Measurements from ENCODE around the gene SHISA9.

SHISA9 gene

GRCh38 chr16:13013043-13013442, 111.6 kb downstream of the SHISA9 start:
- no peak for TF ChIP-seq CTCF (IDR thresholded peaks at IDR 0.05; ENCODE audit: extremely low read depth, missing control alignments)
- no peak for DNase-seq (ENCODE audit: low spot score)

GRCh38 chr16:13014476-13014875, 113.1 kb downstream of the SHISA9 start:
- no peak for TF ChIP-seq CTCF (IDR thresholded peaks at IDR 0.05; ENCODE audit: extremely low read depth, missing control alignments)
- DNase-seq (ENCODE audit: low spot score): no peak

GRCh38 chr16:13018026-13018425, 116.6 kb downstream of the SHISA9 start:
- TF ChIP-seq CTCF (IDR thresholded peaks at IDR 0.05; ENCODE audit: extremely low read depth, missing control alignments): no peak
- DNase-seq (ENCODE audit: low spot score): no peak

- no peak for TF ChIP-seq CTCF (IDR thresholded peaks at IDR 0.05; ENCODE audit: extremely low read depth, missing control alignments)
- no peak for DNase-seq (ENCODE audit: low spot score)
These were observed 120.6 kb downstream of the SHISA9 start for GRCh38 chr16:13021996-13022395.

GRCh38 chr16:13029786-13030185, 128.4 kb downstream of the SHISA9 start:
- DNase-seq (ENCODE audit: low spot score): no peak
- no peak for TF ChIP-seq CTCF (IDR thresholded peaks at IDR 0.05; ENCODE audit: extremely low read depth, missing control alignments)

GRCh38 chr16:13030769-13031168, 129.4 kb downstream of the SHISA9 start:
- no peak for TF ChIP-seq CTCF (IDR thresholded peaks at IDR 0.05; ENCODE audit: extremely low read depth, missing control alignments)
- no peak for DNase-seq (ENCODE audit: low spot score)

- DNase-seq (ENCODE audit: low spot score): no peak
- TF ChIP-seq CTCF (IDR thresholded peaks at IDR 0.05; ENCODE audit: extremely low read depth, missing control alignments): no peak
These were observed 131.5 kb downstream of the SHISA9 start for GRCh38 chr16:13032911-13033310.

Measured in GM20000 (cell line).